Dedifferentiated amniotic fluid mesenchymal stem cell (primary cell): ENCODE measurements around the gene ASAP2.
A peak's percentile ranks its signal among the peaks of the same experiment; 100 is the strongest.

Experiments used
- DNase-seq: peaks from one replicate; pipeline ENCODE4 v3.0.0-alpha.2; 2016; ENCODE audit errors: extremely low spot score

Gene ASAP2

DNA sequence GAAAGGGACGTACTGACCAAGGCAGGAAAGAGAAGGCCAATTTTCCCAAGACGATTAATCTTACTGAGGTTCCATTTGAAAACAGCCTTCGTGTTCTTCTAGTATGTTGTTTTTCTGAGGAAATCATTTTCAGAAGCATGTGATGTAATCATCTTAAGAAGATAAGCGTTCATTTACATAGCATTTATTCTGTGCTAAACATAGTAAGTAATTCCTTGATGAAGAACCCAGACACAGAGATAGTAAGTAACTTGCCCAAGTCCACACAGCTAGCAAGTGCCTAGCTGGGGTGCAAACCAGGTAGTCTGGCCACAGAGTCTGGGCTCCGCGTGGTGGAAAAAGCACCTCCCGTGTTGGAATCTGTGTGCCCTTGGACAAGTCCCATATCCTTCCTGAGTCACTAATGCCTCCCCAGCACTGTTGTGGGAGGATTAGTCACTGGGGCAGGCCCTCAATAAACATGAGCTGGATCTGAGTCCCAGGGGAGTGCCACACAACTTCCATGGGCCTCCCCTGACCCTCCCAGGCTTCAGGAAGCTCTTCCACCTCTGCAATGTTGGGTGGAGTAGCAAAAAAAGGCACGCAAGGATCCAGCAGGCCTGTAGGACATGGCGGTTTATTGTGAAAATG lies 26.9 kb upstream of the ASAP2 start:
- DNase-seq = peak; percentile 68

DNA sequence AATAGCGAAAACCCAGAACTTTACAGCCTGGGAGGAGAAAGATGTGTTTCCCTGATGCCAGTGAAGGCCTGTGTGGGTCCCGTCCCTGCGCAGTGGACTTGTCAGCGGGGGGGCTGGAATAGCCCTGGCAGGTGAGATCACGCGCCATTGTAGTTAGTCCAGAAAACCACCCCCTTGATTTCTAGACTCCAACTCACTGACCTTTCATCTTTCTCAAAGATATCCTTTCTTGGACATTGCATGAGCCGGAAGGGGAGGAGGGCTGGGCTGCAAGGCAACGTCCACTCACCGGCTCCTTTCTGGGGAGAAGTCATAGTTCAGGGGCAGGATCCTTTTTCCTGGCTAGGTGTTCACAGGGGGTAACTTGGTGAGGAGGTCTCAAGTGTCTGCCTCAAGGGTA lies 22.3 kb upstream of the ASAP2 start:
- DNase-seq = no peak

DNA sequence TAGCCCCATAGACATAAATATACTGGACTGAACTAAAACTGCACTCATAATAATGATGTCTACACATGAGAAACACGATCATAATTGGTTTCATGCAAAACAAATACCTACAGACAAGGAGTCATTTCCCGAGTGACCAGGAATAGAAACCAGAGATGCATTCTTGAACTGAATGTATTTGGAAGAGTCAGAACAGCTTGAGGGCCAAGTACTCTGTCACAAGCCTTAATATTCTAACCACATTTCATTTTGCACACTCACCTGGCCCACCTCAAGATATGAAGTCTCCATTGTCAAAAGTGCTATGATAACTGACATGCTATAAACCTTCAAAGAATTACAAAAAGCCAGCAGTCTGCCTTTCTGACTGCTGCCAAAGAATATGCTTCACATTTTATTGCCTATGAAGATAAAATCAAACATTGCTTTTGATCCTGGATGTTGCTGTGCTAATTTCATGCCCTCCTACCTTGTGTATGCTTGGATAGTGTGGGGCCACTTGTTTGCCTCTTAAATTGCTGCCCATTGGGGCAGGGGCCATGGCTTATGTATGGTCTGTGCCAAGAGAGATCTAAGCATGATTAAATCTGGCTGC lies 18.9 kb upstream of the ASAP2 start:
- DNase-seq = no peak

DNA sequence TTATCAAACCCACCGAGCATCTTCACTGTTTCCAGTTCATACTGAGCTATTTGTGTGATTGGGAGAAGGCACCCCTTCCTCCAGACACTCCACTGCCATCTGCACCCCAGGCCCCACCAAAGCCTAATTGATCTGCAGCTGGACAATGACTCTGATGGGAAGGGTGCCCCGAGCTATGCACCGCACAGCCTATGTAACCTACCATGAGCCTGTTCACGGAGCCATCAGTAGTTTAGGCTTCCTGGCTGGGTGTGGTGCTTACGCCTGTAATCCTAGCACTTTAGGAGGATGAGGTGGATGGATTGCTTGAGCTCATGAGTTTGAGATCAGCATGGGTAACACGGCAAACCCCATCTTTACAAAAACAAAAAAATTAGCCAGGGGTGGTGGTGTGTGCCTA lies 17.8 kb upstream of the ASAP2 start:
- DNase-seq = no peak

DNA sequence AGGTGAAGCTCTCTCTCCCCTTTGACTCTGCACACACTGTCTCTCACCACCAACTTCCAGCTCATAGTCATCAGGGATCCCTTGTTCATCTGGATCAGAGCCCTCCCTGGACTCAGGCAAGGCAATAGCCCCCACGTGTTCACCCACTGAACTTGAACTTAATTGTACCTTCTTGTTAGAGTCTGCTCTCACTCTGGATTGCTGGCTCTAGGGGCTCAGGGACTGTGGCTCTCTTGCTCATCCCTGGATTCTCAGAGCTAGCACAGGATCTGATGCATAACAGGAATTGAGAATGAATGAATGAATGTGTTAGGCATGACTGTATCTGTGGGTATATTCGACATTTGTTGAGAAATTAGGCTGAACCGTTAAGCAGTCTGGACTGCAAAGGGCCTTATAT lies 16.7 kb upstream of the ASAP2 start:
- DNase-seq = no peak

DNA sequence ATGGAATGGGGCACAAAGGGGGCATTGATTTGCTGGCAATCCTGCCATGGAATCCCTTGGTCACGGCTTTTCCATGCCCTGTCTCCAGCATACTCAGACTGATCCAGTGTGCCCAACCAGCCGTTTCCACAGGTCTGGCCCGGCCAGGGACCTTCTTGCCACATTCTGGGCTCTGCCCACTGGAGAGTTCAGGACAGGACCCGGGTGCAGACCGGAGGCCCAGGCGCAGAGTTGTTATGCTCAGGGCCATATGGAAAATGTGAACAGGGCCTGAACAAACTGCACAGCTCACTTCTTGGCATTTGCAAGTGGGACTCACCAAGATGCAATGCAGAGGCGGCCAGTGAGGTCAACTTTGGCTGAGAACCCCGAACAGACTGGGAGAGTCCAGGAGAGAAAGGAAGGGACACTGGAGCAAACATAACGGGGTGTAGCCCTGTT lies 15.6 kb upstream of the ASAP2 start:
- peak; percentile 95 for DNase-seq

DNA sequence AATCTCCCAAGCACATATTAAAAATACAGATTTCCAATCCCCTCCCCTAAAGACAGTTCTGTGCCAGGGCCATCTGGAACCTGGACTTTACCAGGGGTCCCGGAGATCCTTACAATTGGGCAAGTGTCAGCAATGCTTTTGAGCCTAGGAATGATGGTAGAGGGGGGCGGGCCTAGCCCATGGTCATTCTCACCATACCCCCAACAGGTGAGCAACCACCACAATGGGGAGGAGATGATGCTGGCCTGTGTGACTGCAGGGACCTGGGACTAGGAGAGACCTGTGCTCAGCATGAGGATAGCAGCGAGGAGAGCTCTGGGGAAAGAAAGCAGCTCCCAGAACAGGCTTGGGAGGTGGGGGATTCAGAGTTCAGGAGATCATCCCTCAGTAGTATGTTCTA lies 13.9 kb upstream of the ASAP2 start:
- DNase-seq = no peak

DNA sequence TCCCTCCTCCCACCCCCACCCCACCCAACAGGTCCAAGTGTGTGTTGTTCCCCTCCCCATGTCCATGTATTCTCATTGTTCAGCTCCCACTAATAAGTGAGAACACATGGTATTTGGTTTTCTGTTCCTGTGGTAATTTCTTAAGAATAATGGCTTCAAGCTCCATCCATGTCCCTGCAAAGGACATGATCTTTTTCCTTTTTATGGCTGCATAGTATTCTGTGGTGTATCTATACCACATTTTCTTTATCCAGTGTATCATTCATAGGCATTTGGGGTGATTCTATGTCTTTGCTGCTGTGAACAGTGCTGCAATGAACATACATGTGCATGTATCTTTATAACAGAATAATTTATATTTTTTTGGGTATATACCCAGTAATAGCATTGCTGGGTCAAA lies 12.3 kb upstream of the ASAP2 start:
- no peak for DNase-seq

DNA sequence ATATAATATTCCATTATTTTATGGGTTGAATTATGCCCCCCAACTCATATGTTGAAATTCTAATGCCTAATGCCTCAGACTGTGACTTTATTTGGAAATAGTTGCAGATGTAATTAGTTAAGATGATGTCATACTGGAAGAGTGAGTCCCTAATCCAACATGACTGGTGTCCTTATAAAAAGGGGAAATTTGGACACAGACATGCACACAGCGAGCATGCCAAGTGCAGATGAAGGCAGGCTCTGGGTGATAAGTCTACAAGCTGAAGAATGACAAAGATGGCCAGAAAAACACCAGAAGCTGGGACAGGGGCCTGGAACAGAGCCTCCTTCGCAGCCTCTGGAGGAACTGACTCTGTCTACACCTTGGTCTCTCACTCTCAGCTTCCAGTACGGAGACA lies 10.0 kb upstream of the ASAP2 start:
- no peak for DNase-seq

DNA sequence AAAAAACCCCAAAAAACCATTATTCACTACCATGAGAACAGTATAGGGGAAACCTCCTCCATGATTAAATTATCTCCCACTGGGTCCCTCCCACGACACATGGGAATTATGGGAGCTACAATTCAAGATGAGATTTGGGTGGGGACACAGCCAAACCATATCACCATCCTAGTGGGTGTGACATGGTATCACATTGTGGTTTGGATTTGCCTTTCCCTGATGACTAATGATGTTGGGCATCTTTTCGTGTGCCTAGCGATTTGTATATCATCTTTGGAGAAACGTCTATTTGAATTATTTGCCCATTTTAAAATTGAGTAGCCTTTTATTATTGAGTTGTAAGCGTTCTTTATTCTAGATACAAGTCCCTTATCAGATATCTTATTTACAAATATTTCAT lies 8.7 kb upstream of the ASAP2 start:
- no peak for DNase-seq

DNA sequence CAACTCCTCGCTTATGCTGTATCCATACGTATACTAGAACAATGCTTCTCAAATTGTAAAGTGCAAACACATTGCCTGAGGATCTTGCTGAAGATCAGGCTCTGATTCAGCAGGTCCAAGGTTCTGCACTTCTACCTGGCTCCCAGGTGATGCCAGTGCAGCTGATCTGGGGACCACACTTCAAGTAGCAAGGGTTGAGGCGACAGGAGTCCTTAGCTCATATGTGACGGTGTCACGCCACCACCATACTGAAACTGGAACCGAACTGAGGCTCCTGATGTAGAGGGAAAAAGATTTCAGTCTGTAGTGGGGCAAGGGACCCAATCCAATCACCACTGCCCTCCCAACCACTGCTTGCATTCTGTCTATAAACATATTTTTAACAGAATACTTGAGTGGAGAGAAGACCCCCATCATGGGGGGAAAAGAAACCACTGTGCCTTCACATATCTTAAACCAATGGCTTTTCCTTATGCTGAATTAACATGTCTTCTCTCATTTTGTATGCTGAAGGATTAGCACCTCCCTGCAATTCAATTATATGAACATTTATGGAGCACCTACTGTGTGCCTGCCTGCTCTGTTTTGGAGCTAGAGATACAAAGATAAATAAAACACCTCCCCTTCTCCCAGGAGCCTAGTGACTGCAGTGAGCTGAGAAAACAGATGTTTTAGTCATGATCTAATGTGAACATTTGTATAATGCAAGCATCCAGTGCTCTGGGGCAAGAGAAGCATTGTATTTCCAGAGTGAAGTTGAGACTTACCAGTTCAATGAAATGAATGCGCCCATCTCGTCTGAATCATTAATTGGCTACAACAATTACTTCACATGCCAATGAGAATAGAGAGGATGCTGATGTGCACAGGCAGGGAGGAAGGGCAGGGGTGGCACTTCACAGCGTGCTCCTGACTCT lies 6.6 kb upstream of the ASAP2 start:
- DNase-seq = peak; percentile 89

DNA sequence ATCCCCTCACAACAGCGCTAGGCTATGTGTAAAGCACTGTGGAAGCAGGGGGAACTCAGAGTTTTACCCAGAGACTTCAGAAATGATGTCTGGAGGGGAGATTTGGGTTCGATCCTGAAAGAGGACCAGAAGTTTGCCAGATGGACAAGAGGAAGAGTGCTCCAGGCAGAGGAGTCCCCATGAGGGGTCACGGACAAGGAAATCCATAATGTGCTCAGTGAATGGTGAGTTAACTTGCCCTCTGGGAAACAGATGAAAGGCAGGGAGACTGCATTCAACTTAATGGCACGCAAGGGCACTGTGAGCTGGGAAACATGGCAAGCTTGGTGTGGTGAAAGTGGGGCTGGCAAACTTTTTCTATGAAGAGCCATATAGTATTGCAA lies 6.0 kb upstream of the ASAP2 start:
- DNase-seq = no peak

DNA sequence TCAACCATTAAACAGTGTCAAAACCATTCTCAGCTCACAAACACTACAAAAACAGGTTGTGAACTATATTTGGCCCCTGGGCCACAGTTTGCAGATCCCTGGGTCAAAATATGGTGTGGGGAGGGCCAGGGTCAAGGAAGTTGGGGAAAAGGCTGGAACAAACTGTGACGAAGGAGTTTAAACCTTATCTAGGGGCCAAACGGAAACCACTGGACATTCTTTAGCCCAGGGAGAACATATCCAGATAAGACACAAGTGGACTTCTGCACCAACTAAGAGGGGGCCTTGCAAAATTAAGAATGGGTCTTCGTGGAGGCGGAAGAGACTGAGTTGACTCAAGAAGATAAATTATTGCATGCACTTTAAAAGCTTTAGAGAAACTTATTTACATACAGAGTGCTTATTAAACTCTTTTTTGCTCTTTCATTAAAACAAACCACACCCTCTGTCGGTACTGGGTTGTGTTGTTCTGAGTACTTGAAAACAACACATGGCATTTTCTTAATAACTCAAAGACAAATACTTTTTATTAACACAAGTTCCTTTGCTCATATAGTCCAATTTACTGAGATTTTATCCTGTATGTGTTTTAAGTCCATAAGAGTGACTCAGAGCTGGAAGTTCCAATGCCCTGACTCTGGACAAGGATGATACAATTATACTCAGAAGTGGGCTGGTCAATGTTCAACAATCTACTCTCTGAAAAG lies 5.3 kb upstream of the ASAP2 start:
- peak; percentile 73 for DNase-seq

DNA sequence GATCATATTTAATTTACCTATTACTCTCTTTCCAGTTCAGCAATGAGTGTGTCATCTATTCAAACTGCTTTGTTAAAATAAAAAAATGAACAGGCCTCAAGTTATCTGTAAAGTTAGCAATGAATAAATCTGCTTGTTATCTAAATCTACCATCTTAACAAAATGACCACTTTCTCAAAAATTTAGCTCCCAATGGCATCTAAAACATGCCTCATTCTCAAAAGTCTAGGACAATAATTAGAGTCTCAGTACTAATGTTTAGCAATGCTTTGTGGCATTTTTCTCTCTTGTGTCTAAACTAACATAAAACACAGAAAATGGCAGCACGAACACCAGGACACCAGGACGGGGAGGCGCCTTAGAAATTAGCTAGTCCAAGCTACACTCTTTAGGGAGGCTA lies 3.6 kb upstream of the ASAP2 start:
- DNase-seq = no peak

DNA sequence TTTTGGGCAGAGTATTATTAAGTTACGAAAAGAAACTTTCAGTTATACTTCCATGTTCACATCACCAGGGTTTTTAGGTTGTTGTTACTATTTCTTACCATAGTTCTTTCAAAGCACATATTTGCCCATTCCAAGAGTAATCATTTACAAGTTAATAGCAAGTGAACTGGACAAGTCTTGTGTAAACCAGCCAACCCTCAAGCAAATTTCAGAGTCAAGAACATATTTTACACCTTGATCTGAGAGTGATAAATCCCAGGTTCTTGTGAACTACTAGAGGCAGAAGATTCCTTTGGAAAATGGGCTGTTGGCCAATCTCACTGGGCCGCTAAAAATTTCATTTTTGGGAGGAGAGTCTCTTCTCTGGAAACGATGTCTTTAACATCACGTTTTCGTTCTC lies 2.7 kb upstream of the ASAP2 start:
- no peak for DNase-seq

DNA sequence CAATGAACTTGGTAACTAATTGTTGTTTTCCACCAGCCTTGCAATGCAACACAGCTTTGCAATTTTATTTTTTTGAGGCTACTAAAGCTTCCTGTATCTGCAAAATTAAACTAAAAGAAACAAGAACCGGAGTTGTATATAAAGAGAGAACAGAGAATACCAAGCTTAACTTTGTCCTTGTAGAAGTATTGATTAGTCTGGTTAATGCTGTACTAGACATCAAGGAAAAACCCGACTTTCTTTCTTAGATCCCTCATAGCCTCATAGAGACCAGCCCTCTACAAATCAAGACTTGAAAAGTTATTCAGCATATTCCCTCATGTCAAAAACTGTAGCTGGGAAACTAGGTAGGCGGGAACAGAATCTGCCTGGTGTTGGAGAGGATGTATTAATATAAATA lies 1.7 kb upstream of the ASAP2 start:
- no peak for DNase-seq

DNA sequence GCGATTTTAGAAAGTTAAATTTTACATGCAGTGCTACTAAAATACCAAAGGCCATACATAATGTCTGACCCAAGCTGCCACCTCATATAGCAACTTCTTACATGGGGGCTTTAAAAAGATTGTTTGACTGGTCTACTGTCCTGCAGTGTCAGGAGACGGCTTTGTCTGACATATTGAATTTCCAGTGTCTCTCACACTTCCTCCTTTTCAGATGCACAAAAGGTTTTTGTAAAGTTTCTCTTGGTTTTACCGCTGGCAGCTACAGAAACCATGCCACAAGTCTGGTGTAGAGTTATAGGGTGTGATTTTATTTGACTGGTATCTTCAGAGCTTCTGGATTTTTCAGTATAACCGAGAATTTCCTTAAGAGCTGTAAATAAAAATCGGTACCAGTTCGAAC lies 1.1 kb upstream of the ASAP2 start:
- DNase-seq = no peak

DNA sequence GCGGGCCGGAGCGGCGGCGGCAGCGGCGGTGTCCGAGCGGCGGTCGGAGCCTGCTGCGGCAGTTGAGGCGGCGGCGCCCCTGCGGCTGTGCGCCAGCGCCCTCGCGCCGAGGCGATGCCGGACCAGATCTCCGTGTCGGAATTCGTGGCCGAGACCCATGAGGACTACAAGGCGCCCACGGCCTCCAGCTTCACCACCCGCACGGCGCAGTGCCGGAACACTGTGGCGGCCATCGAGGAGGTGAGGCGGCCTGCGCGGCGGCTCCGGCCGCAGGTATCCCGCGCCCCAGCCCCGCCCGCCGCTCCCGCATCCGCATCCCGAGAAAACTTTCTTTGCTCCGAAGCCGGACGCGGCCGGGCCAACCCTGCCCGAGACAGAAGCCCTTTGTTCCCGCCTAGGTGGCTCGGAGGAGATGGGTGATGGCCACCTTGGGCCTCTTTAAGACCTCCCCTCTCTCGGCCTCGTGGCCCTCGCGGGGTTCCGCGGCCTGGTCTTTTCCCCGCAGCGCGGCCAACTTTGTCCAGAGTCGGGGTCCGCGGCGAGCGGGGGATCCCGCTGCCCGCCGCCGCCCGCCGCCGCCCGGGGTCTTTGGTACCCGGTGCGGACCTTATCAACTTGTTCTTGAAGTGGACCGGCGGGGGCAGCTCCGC lies 504 bp downstream of the ASAP2 start:
- DNase-seq = no peak

DNA sequence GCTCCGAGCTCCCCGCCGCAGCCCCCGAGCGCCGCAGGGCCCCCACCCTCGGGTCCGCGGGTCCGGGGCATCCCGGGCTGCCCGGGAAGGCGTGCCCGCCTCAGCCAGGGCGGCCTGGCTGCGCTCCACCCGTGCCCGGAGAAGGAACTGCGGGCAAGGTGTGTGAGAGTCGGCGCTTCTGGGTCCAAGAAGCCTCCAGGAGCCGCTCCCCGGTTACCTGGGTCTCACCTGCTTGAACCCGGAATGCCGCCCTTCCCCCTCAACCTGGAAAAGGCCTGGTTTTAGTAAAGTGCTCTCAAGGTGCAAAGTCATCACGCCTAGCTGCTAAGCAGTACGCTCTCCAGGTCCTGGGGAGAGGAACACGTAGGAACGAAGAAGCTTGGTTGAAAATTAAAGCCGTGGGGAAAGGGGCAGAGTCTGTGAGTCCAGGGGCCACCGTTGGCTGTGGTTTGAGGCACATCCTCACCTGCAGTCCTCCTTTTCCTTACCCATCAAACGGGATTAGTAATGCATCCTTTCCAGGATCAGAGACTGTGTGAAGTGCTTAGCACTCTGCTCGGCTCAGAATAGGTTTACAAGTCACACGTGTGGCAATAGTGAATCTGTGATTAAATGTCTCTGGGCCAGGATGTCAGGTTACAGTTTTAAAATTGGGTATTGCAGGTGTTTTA lies 1.2 kb downstream of the ASAP2 start:
- no peak for DNase-seq

DNA sequence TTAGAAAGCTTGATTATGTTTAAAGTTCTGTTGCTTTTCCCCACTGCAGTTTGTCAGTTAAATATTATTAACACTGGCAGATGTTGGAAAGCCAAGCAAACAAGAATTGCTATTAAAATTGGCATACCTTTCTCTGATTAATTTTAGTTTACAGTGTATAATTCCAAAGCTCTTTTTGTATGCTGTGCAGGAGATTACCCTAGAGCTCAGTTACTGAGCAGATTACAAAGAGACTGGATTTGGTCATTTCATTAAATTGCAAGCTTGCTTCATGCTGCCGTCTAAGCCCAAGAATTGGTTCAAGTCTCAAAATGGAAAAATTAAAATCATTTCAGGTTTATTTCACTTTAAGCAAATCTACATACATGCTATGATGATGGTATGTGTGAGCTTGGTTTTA lies 2.3 kb downstream of the ASAP2 start:
- no peak for DNase-seq

DNA sequence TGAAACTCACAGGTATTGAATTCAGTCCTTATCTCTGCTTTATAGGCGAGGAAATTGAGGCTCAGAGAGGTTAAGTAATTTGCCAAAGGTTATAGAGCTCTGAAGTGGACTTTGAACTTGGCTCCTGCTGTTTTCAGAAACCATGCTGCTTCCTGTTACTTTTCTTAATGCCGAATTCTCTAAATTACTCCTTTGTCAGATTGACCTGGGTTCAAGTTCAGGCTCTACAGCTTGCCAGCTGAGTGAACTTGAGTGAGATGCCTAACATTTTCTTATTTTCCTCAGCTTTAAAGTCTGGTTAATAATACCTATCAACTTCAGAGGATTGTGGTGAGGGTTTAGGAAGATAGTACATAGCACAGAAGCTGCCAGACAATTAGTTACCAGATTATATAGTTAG lies 3.4 kb downstream of the ASAP2 start:
- DNase-seq = no peak
